ENCODE data around the gene HELT. TPM values are rescaled to one million over a fixed set of nuclear protein-coding genes. Genes with fewer than 3 reads are reported as not detected.
A peak's percentile ranks its signal among the peaks of the same experiment; 100 is the strongest.
"Not testable (repeated sequence)": the region's sequence is repeated elsewhere in the genome, so short reads cannot be mapped to it uniquely, and the experiment has no call there.

The HELT gene, protein sequence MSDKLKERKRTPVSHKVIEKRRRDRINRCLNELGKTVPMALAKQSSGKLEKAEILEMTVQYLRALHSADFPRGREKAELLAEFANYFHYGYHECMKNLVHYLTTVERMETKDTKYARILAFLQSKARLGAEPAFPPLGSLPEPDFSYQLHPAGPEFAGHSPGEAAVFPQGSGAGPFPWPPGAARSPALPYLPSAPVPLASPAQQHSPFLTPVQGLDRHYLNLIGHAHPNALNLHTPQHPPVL
- not detected for polyA plus RNA-seq (ENCODE audit: insufficient read length)

DNA sequence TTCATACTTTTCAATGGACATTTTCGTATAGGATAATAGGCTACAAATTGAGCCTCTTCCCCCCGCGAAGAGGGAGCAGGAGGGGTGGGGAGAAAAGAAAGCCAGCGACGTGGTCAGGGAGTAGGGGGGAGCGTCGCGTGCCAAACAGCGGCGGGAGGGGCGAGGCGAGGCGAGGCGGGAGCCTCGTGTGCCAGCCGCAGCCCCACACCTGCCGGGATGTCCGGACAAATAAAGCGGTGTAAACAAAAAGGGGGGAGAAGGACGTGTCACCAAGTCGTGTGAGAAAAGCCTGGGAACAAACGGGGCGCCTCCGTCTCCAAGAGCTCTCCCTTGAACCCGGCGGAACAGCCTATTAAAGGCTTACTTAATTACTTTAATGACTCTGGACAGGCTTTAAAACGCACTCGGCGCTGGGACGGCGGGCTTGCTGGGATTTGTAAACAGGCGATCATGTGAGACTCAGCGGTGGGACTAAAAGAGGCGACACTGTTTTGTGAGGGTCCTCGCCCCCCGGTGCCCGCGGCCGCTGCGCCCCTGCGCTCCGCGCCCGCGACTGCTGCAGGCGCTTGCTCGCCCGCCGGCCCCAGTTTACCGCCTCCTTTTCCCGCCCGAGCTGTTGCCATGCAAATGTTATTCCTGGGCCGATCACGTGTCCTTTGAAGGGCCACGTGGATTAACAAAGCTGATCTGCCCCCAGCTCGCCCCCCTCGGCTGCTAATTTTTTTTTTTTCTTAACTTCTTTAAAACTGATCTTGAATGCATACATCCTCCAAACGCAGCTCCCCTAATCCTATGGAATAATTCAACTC lies at the start of gene HELT:
Gene HELT, plus strand, starts transcription at position 527 of the 809 bp plus-strand sequence. CDS start 439 bp downstream, outside the sequence.
- DNase-seq (ENCODE audit: low read depth), result no peak

- no peak for DNase-seq (ENCODE audit: low read depth)
Measured at GRCh38 chr4:184968784-184969201, 49.5 kb upstream of the HELT start.

DNA sequence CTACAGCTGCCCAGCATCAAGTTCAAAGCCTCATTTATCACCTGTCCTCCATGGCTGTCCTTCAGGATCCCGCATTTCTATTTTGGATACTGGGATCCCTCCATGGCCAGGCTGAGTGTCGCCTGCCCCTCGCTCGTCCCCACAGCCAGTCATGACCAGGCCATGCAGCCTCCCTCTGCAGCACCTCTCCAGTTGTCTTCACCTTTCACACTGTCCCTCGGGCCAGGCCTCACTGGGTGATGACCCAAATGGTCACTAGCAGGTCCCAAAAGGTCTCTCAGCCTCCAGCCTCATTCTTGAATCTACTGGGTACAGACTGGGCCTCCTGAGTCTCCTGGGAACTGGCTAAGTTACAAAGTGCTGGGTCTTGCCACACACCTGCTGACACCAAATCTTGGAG lies 48.7 kb upstream of the HELT start:
- no peak for DNase-seq (ENCODE audit: low read depth)

- DNase-seq (ENCODE audit: low read depth), result no peak
Measured at GRCh38 chr4:184972991-184973390, 45.3 kb upstream of the HELT start.

DNA sequence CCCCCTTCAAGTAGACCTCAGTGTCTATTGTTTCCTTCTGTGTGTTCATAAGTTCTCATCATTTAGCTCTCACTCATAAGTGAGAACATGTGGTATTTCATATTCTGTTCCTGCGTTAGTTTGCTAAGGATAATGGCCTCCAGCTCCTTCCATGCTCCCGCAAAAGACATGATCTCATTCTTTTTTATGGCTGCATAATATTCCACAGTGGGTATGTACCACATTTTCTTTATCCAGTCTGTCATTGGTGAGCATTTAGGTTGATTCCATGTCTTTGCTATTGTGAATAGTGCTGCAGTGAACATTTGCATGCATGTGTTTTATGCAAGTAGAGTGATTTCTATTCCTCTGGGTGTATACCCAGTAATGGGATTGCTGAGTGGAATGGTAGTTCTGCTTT lies 41.9 kb upstream of the HELT start:
- DNase-seq (ENCODE audit: low read depth), result not testable (repeated sequence)

GRCh38 chr4:184977747-184978146 lies 40.5 kb upstream of the HELT start:
- no peak for DNase-seq (ENCODE audit: low read depth)

DNA sequence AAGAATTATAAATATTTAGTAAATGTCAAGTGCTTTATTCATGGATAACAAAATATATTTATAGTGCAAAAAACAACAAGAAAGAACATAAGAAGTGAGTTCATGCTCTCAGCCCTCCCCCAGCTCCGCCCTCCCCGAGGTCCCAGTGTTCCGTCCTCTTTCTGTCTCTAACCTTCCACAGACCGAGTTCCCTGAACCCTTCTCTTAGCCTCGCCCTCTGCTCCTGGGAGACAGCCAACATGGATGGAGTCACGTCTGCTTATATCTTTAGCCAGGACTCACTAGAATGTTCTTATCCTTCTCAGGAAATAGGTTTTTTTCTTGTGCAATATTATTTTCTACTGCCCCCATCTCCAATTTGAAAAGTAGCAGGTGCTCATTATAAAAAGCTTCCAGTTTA lies 40.1 kb upstream of the HELT start:
- no peak for DNase-seq (ENCODE audit: low read depth)

- DNase-seq (ENCODE audit: low read depth), result no peak
Measured at GRCh38 chr4:184979461-184980124, 38.7 kb upstream of the HELT start.

DNA sequence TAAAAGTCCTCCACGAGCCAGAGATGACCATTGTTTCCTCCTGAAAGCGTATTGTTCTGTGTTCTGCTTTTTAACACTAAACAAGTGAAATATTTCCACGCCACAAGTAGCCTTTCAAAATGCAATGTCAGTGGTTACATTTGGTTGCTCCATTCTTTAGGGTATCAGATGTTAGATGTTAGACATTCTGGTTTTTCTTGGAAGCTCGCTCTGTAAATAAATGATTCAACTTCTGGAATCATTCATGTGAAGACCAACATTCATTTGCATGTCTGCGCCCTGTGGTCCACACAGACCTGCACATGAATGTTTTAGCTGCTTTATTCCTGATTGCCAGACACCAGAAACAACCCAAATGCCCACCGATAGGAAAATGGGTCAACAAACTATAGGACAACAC lies 38.0 kb upstream of the HELT start:
- DNase-seq (ENCODE audit: low read depth), result no peak

GRCh38 chr4:184983672-184984356 lies 34.5 kb upstream of the HELT start:
- peak; percentile 4 for DNase-seq (ENCODE audit: low read depth)

DNA sequence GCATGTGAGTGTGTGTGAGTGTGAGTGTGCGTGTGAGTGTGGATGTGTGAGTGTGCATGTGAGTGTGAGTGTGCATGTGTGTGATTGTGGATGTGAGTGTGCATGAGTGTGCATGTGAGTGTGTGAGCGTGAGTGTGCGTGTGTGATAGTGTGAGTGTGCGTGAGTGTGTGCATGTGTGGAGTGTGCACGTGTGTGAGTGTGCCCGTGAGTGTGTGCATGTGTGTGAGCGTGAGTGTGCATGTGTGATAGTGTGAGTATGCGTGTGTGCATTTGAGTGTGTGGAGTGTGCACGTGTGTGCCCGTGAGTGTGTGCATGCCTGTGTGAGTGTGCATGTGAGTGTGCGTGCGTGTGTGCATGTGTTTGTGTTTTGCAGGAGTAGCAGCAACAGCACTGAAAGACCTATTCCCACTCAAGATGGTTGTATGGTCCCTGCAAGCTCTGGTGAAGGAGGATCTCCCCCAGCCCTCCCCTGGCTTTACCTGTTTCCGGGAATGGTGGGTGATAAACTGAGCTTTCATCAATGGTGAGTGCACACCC lies 30.7 kb upstream of the HELT start:
- no peak for DNase-seq (ENCODE audit: low read depth)

DNA sequence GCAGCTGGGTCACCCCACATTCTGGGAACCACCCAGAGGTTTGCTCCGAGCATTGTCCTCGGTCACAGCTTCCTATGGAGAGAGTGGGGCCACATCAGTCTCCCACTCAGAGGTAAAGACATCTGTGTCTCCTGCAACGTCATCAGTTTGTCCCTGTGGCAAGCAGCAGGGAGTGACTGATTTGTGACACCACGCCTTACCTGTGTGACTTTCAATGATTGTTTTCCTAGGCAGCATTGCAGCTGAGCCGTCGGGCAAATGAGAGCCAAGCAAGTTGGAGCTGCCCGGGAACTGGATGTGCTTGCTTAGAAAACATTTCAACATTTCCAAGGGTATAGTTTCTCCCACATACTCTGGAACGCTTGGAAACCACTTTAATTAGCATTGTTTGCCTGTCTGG lies 29.7 kb upstream of the HELT start:
- no peak for DNase-seq (ENCODE audit: low read depth)

DNA sequence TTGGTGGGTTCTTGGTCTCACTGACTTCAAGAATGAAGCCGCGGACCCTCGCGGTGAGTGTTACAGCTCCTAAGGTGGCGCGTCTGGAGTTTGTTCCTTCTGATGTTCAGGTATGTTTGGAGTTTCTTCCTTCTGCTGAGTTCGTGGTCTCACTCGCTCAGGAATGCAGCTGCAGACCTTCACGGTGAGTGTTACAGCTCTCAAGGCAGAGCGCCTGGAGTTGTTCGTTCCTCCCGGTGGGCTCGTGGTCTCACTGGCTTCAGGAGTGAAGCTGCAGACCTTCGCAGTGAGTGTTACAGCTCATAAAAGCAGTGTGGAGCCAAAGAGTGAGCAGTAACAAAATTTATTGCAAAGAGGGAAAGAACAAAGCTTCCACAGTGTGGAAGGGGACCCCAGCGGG lies 29.0 kb upstream of the HELT start:
- DNase-seq (ENCODE audit: low read depth), result not testable (repeated sequence)

DNA sequence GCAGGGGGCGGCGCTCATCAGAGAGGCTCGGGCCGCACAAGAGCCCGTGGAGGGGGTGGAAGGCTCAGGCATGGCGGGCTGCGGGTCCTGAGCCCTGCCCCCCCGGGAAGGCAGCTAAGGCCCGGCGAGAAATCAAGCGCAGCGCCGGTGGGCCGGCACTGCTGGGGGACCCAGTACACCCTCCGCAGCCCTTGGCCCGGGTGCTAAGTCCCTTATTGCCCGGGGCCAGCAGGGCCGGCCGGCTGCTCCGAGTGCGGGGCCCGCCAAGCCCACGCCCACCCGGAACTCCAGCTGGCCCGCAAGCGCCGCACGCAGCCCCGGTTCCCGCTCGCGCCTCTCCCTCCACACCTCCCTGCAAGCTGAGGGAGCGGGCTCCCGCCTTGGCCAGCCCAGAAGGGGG lies 28.2 kb upstream of the HELT start:
- DNase-seq (ENCODE audit: low read depth), result not testable (repeated sequence)

GRCh38 chr4:184991860-184992259 lies 26.4 kb upstream of the HELT start:
- DNase-seq (ENCODE audit: low read depth), result no peak

DNA sequence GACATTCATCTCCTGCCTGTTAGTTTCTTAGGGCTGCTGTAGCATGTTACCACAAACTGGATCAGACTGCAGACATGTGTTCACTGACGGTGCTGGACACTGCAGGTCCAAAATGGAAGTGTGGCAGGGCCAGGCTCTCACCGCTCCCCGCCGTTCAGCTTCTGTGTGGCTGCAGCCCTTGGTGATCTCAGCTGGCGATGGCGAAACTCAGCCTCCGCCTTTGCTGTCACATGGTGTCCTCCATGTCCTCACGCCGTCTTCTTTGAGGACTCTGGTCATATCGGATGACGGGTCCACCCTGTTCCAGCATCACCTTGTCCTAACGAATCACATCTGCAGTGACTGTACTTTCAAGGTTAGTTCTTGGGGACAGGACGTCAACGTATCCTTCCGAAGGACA lies 25.9 kb upstream of the HELT start:
- DNase-seq (ENCODE audit: low read depth), result no peak

DNA sequence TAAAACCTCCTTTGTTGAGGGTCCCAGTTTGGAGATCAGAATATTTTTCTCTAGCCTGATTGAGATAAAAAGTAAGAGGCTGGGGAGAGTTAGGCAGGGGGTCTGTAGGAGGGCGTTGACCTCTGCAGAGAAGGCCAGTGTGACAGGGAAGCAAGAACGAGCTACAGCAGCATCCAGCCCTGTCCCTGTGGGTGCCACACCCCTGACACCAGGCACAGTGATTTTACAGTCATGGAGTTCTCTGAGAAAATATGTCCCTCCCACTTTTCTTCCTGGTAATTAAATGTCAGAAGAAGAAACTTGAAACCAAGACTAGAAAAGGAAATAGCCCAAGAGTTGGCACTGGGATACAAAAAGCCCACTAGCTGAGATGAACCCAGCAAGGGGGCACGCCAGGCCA lies 25.0 kb upstream of the HELT start:
- no peak for DNase-seq (ENCODE audit: low read depth)

DNA sequence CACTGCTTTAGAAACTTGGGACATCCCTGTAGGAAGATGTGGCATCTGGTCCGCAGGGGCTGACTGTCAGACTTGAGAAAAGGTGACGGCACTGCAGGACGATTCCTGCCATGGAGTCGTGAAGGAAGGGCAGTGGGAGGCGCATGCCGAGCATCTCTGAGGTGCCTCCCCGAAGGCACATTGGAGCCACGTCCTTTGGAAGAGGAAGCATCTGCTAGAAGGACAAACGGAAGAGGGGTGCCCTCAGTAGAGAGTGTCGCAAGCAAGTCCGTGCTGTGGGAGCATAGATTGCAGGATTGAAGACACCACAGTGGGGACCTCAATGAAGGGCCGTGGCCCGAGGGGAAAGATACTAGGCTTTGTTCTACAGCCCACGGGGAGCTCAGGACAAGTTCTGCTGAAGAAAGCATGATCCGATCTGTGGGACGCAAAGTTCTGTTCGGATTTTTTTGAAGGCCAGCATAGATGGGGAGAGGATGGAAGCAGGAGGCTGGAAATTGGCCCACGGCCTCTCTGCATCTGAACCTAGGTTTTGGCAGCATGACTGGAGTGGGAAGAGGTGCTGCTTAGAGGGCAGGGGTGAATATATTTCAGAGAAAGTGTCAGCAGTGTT lies 24.2 kb upstream of the HELT start:
- DNase-seq (ENCODE audit: low read depth), result no peak

GRCh38 chr4:184994623-184995010 lies 23.7 kb upstream of the HELT start:
- DNase-seq (ENCODE audit: low read depth), result no peak

DNA sequence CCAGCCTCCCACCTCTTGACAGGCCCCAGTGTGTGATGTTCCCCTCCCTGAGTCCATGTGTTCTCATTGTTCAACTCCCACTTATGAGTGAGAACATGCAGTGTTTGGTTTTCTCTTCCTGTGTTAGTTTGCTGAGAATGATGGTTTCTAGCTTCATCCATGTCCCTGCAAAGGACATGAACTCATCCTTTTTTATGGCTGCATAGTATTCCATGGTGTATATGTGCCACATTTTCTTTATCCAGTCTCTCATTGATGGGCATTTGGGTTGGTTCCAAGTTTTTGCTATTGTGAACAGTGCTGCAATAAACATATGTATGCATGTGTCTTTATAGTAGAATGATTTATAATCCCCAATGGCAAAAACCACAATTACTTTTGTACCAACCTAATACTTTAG lies 20.6 kb upstream of the HELT start:
- DNase-seq (ENCODE audit: low read depth), result not testable (repeated sequence)

DNA sequence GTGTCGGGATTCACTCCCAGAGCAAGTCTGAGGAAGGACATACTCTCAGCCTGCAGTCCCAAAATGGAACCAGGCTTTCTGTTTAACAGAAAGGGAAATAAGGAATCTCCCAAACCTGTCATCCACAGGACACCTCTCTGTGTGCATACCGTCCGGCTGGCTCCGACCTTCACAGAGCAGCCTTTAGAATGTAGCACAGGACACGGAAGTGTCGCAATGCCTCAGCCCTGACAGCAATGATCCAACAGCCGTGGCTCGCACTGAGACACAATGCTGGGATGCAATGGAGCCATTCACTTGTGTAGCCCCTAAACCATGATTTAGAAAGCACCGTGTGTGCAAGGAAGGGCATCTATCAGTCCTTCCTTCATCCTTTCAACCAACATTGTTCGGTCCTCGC lies 15.5 kb upstream of the HELT start:
- DNase-seq (ENCODE audit: low read depth), result no peak
